ENCODE results near the gene OR9Q1. TPM values are rescaled to one million over a fixed set of nuclear protein-coding genes. Genes with fewer than 3 reads are reported as not detected.

The OR9Q1 gene
- total and polyA plus RNA-seq, 2 of the 13 experiments (the other 11 are each of a cell fraction or from before 2014, with no cell fraction given): not detected

- peak; percentile 67 for TF ChIP-seq DRAP1 (CRISPR knock-in tag; IDR thresholded peaks at IDR 0.05)
- TF ChIP-seq GATAD2A (CRISPR knock-in tag; IDR thresholded peaks at IDR 0.05): peak; percentile 90
- TF ChIP-seq ZNF414 (CRISPR knock-in tag; IDR thresholded peaks at IDR 0.05): no peak
- no peak for TF ChIP-seq NFYB (CRISPR knock-in tag; IDR thresholded peaks at IDR 0.05)
- no peak for TF ChIP-seq MLLT10 (CRISPR knock-in tag; IDR thresholded peaks at IDR 0.05)
- no peak for TF ChIP-seq CHD4 (IDR thresholded peaks at IDR 0.05; ENCODE audit: borderline replicate concordance, low read length)
- TF ChIP-seq DNMT1 (CRISPR knock-in tag; IDR thresholded peaks at IDR 0.05): no peak
- TF ChIP-seq POLR2G (IDR thresholded peaks at IDR 0.05; ENCODE audit: low read depth, low read length): peak; percentile 71
- TF ChIP-seq ZNF878 (CRISPR knock-in tag; IDR thresholded peaks at IDR 0.05): 0 out of 2 replicates have a peak, but pooled peaks have one; percentile 16
- no peak for TF ChIP-seq ELF4 (CRISPR knock-in tag; IDR thresholded peaks at IDR 0.05; ENCODE audit: borderline replicate concordance)
- peak; percentile 57; the same call in 1 of the 2 replicates for TF ChIP-seq ZNF503 (CRISPR knock-in tag; IDR thresholded peaks at IDR 0.05)
- 0 out of 2 replicates have a peak, but pooled peaks have one; percentile 58 for TF ChIP-seq BRD4 (CRISPR knock-in tag; IDR thresholded peaks at IDR 0.05)
- no peak for TF ChIP-seq ZNF337 (CRISPR knock-in tag; IDR thresholded peaks at IDR 0.05; ENCODE audit: borderline replicate concordance, low read depth)
- 0 out of 2 replicates have a peak, but pooled peaks have one; percentile 21 for TF ChIP-seq ZNF792 (CRISPR knock-in tag; IDR thresholded peaks at IDR 0.05)
- peak; percentile 40; the same call in 1 of the 2 replicates for TF ChIP-seq ATF2 (CRISPR knock-in tag; IDR thresholded peaks at IDR 0.05)
- peak; percentile 79 for TF ChIP-seq HDAC2 (CRISPR knock-in tag; IDR thresholded peaks at IDR 0.05)
- TF ChIP-seq EP300 (IDR thresholded peaks at IDR 0.05; ENCODE audit: low read depth in 2 of 2, low read length in 2 of 2): peak in 1 of 2 experiments; percentile 88; a peak in 2 of 4 replicates
- TF ChIP-seq EP300 (CRISPR knock-in tag; IDR thresholded peaks at IDR 0.05; ENCODE audit: borderline replicate concordance): no peak
- TF ChIP-seq HOXA3 (CRISPR knock-in tag; IDR thresholded peaks at IDR 0.05): peak; percentile 34; the same call in 1 of the 2 replicates
Measured at GRCh38 chr11:57978686-57979531, 44.8 kb upstream of the OR9Q1 start (continued).
